K562 (cell line): ENCODE measurements around the gene ZNF189. TPM values are rescaled to one million over a fixed set of nuclear protein-coding genes. Genes with fewer than 3 reads are reported as not detected.

ENCODE experiments used
- ATAC-seq: fragments of 200-7000 bp; cut with Tn5 transposase; 3 replicates; pipeline ENCODE4 v1.9.1; 2020; ENCODE audit warnings: moderate library complexity
- BruUV-seq: library from RNA; stranded (reverse); fragments of 400-500 nt; replicated peaks from 2 replicates; lab custom pipeline; 2021; lab: Mats Ljungman, UMichigan
- CTCF ChIA-PET: fragments of 300-600 bp; formaldehyde crosslinking; extraction: SDS; loops from one replicate; lab custom pipeline; 2021; ENCODE audit warnings: low intra/inter-chr PET ratio; lab: Yijun Ruan, JAX
- POLR2A ChIA-PET: fragments of 300-600, 350-650 bp; sonication (Branson Sonifier 250); formaldehyde crosslinking; extraction: SDS; loops from one replicate; lab custom pipeline; 2021; ENCODE audit warnings: antibody characterized with exemption, inconsistent platforms; lab: Yijun Ruan, JAX
- DNase-seq, 4 experiments: peaks; one replicate each; pipeline versions ENCODE4 v3.0.0 to v3.0.0-alpha.2; 2011 to 2018; ENCODE audit warnings: low spot score in 3 of 4, mixed read lengths in 3 of 4; ENCODE audit errors: extremely low read depth in 1 of 4
- FAIRE-seq: peaks from 2 replicates; lab custom pipeline; 2011; peaks lifted over from hg19 to GRCh38; lab: Jason Lieb, UNC
- H2AFZ ChIP-seq: 2 replicates; pipeline ENCODE4 v1.6.0; 2011; ENCODE audit warnings: low read depth, low read length, control low read depth, inconsistent platforms
- H3K27ac ChIP-seq: fragments of 200-600 bp; 3 replicates; pipeline ENCODE4 v1.8.0; 2011; ENCODE audit warnings: low read depth, mild to moderate bottlenecking, control low read depth, inconsistent platforms, low read length, moderate library complexity, mixed read lengths; ENCODE audit errors: extremely low read depth
- H3K27me3 ChIP-seq, 2 experiments: fragments of 300-600 bp in 1 of 2; 2 replicates in 1 of 2; 3 replicates in 1 of 2; pipeline versions ENCODE4 v1.6.0 to v1.8.0; 2011; ENCODE audit warnings: inconsistent platforms in 2 of 2, low read length in 2 of 2, mild to moderate bottlenecking in 1 of 2, mixed read lengths in 1 of 2, moderate library complexity in 1 of 2; ENCODE audit not compliant: control insufficient read depth in 2 of 2, insufficient read depth in 2 of 2
- H3K36me3 ChIP-seq: fragments of 300-600 bp; 3 replicates; pipeline ENCODE4 v1.8.0; 2011; ENCODE audit warnings: mild to moderate bottlenecking, low read length, inconsistent platforms; ENCODE audit not compliant: control insufficient read depth, insufficient read depth
- H3K4me1 ChIP-seq, 2 experiments: fragments of 200-600 bp in 1 of 2; replicated peaks in 1 of 2; 2 replicates in 1 of 2; 3 replicates in 1 of 2; pipeline versions ENCODE4 v1.5.1 to v1.8.0; 2011; ENCODE audit warnings: inconsistent platforms in 2 of 2, low read length in 2 of 2, mild to moderate bottlenecking in 1 of 2, mixed read lengths in 1 of 2, moderate library complexity in 1 of 2; ENCODE audit not compliant: control insufficient read depth in 2 of 2, insufficient read depth in 2 of 2
- H3K4me2 ChIP-seq: 2 replicates; pipeline ENCODE4 v1.6.1; 2011; ENCODE audit warnings: low read length, control low read depth, inconsistent platforms, mixed read lengths; ENCODE audit not compliant: insufficient read depth
- H3K4me3 ChIP-seq: fragments of 200-600 bp; sonication (generic), shearing (Covaris generic); 2 replicates; pipeline ENCODE4 v1.5.1; 2016; ENCODE audit warnings: control low read depth, inconsistent platforms
- H3K79me2 ChIP-seq: fragments of 200-600 bp; 3 replicates; pipeline ENCODE4 v1.8.0; 2011; ENCODE audit warnings: low read length, inconsistent platforms; ENCODE audit not compliant: control insufficient read depth, insufficient read depth
- H3K9ac ChIP-seq, 2 experiments: 2 replicates each; pipeline versions ENCODE4 v1.6.0 to v1.6.1; 2011; ENCODE audit warnings: low read depth in 2 of 2, low read length in 2 of 2, control low read depth in 1 of 2, inconsistent platforms in 1 of 2, mild to moderate bottlenecking in 1 of 2, mixed read lengths in 1 of 2; ENCODE audit not compliant: insufficient read depth in 1 of 2
- H3K9me1 ChIP-seq: one replicate; pipeline ENCODE4 v1.6.0; 2011; ENCODE audit warnings: inconsistent platforms, mild to moderate bottlenecking, low read length, moderate library complexity; ENCODE audit not compliant: control insufficient read depth, insufficient read depth
- H3K9me3 ChIP-seq: replicated peaks from 2 replicates; pipeline ENCODE4 v1.5.1; 2011; ENCODE audit warnings: low read depth, low read length, inconsistent platforms; ENCODE audit not compliant: control insufficient read depth, insufficient read depth
- H4K20me1 ChIP-seq: replicated peaks from 2 replicates; pipeline ENCODE4 v1.6.1; 2011; ENCODE audit warnings: low read length, inconsistent platforms, mixed read lengths; ENCODE audit not compliant: control insufficient read depth, insufficient read depth
- CTCF ChIP-seq, 3 experiments: IDR thresholded peaks in 2 of 3; conservative IDR thresholded peaks in 1 of 3; 2 replicates each; pipeline ENCODE4 v1.5.1; 2011 to 2012; ENCODE audit warnings: low read length in 3 of 3, mild to moderate bottlenecking in 3 of 3, control low read depth in 2 of 3, improper control_type of control experiment in 1 of 3, inconsistent platforms in 1 of 3, low read depth in 1 of 3, mixed read lengths in 1 of 3, moderate library complexity in 1 of 3; ENCODE audit not compliant: insufficient read depth in 2 of 3
- EHMT2 ChIP-seq: fragments of 450-650 bp; IDR thresholded peaks from 2 replicates; pipeline ENCODE4 v1.6.1; 2018; ENCODE audit warnings: antibody characterized with exemption
- HLTF ChIP-seq: fragments of 450-650 bp; IDR thresholded peaks from 2 replicates; pipeline ENCODE4 v1.6.1; 2016
- ILF3 ChIP-seq: fragments of 450-650 bp; IDR thresholded peaks from 2 replicates; pipeline ENCODE4 v1.6.1; 2018; ENCODE audit warnings: antibody characterized with exemption, mild to moderate bottlenecking, moderate library complexity, borderline replicate concordance
- KAT8 ChIP-seq: fragments of 450-650 bp; IDR thresholded peaks from 2 replicates; pipeline ENCODE4 v1.6.1; 2016; ENCODE audit warnings: low read depth, mild to moderate bottlenecking
- KLF6 ChIP-seq: fragments of 250-450 bp; sonication (Bioruptor Pico); IDR thresholded peaks from 2 replicates; pipeline ENCODE4 v1.4.0; 2020; ENCODE audit warnings: mild to moderate bottlenecking, moderate library complexity, borderline replicate concordance
- MITF ChIP-seq: IDR thresholded peaks from 2 replicates; pipeline ENCODE4 v1.6.1; 2014; ENCODE audit warnings: antibody characterized with exemption
- SRSF3 ChIP-seq: fragments of 200-400 bp; formaldehyde crosslinking; IDR thresholded peaks from 2 replicates; pipeline ENCODE4 v1.6.1; 2016; ENCODE audit warnings: mild to moderate bottlenecking, low read length, moderate library complexity; ENCODE audit not compliant: insufficient read depth
- TAF15 ChIP-seq: fragments of 200-400 bp; formaldehyde crosslinking; IDR thresholded peaks from 2 replicates; pipeline ENCODE4 v1.6.1; 2017; ENCODE audit warnings: mild to moderate bottlenecking, low read depth, low read length, moderate library complexity
- TCF15 ChIP-seq: fragments of 250-450 bp; sonication (Bioruptor Pico); IDR thresholded peaks from 2 replicates; pipeline ENCODE4 v1.8.0; 2022; ENCODE audit warnings: moderate library complexity, mild to moderate bottlenecking, inconsistent platforms
- U2AF1 ChIP-seq: fragments of 200-400 bp; formaldehyde crosslinking; optimal IDR thresholded peaks from 2 replicates; pipeline ENCODE3; 2017; ENCODE audit warnings: mild to moderate bottlenecking, low read depth, low read length, moderate library complexity
- ZNF174 ChIP-seq: fragments of 250-450 bp; sonication (Bioruptor Pico); IDR thresholded peaks from 2 replicates; pipeline ENCODE4 v1.4.0; 2020; ENCODE audit warnings: mild to moderate bottlenecking
- ZNF23 ChIP-seq: fragments of 250-450 bp; sonication (Bioruptor Pico); IDR thresholded peaks from 2 replicates; pipeline ENCODE4 v1.4.0; 2020; ENCODE audit warnings: mild to moderate bottlenecking
- ZNF717 ChIP-seq: fragments of 250-450 bp; sonication (Bioruptor Pico); IDR thresholded peaks from 2 replicates; pipeline ENCODE4 v1.5.0; 2021
- ZNF785 ChIP-seq: fragments of 250-450 bp; sonication (Bioruptor Pico); IDR thresholded peaks from 2 replicates; pipeline ENCODE4 v1.4.0; 2020; ENCODE audit warnings: mild to moderate bottlenecking
- ZNF830 ChIP-seq: fragments of 250-450 bp; sonication (Bioruptor Pico); IDR thresholded peaks from 2 replicates; pipeline ENCODE4 v1.5.0; 2021; ENCODE audit warnings: mild to moderate bottlenecking
- in situ Hi-C: fragments of 300-500 bp; cut with MboI; formaldehyde crosslinking; loops from 4 replicates; pipeline ENCODE4 v1.15.0; 2018; ENCODE audit warnings: inconsistent platforms, mixed read lengths
- intact Hi-C: fragments of 100-400 bp; cut with micrococcal nuclease; formaldehyde crosslinking; loops from 2 replicates; pipeline ENCODE4 v1.14.2; 2022
- polyA plus RNA-seq, 8 experiments: library from polyadenylated mRNA; depleted of rRNA in 4 of 8; stranded (reverse) in 5 of 8; unstranded in 3 of 8; fragments of >200 nt; fragmentation: Nextera tagmentation in 2 of 8; fragmentation: Illumina TruSeq in 1 of 8; extraction: Ambion mirVana in 2 of 8; extraction: Trizol in 1 of 8; gene quantifications; 2 replicates each; pipeline versions ENCODE4 v1.2.1 to v1.2.3, GENCODE V29; 2011 to 2014; ENCODE audit warnings: inconsistent platforms in 1 of 8, missing spikeins in 1 of 8
- total RNA-seq, 7 experiments: library from RNA; depleted of rRNA in 6 of 7; stranded (reverse); fragments of >200 nt in 6 of 7; fragmentation: Illumina TruSeq in 2 of 7; extraction: Trizol in 2 of 7; gene quantifications; 2 replicates each; pipeline versions ENCODE4 v1.2.1 to v1.2.3, GENCODE V29; 2011 to 2021; ENCODE audit warnings: low replicate concordance in 1 of 7
- TF ChIP-seq, protein P1 (sequence below): fragments of 450-650 bp; IDR thresholded peaks from 2 replicates; pipeline ENCODE4 v1.6.1; 2016; ENCODE audit warnings: antibody characterized with exemption
- TF ChIP-seq, protein P2 (sequence below): fragments of 450-650 bp; formaldehyde crosslinking; IDR thresholded peaks from 2 replicates; pipeline ENCODE4 v1.4.0; 2020; ENCODE audit warnings: mild to moderate bottlenecking, moderate library complexity

ZNF189 gene
- total and polyA plus RNA-seq, 9 of the 15 experiments (the other 6 are each of a cell fraction or from before 2014, with no cell fraction given), result 2.4 to 15.3 (median 6.4) TPM

- TF ChIP-seq CTCF (IDR thresholded peaks at IDR 0.05 in 2 of 3, conservative IDR thresholded peaks at IDR 0.05 in 1 of 3; ENCODE audit: insufficient read depth in 2 of 3, low read depth in 1 of 3, low read length in 3 of 3) (no peak), TCF15 (no peak), ILF3 (no peak), ZNF23 (no peak), KAT8 (no peak), HLTF (no peak), ZNF830 (CRISPR knock-in tag) (no peak)
- TF ChIP-seq, protein P1, sequence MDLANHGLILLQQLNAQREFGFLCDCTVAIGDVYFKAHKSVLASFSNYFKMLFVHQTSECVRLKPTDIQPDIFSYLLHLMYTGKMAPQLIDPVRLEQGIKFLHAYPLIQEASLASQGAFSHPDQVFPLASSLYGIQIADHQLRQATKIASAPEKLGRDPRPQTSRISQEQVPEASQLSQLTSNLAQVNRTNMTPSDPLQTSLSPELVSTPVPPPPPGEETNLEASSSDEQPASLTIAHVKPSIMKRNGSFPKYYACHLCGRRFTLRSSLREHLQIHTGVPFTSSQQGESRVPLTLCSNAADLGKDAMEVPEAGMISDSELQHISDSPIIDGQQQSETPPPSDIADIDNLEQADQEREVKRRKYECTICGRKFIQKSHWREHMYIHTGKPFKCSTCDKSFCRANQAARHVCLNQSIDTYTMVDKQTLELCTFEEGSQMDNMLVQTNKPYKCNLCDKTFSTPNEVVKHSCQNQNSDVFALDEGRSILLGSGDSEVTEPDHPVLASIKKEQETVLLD, result no peak
Observed at GRCh38 chr9:101429736-101430135, 31.1 kb downstream of the ZNF189 start (continued).

DNA sequence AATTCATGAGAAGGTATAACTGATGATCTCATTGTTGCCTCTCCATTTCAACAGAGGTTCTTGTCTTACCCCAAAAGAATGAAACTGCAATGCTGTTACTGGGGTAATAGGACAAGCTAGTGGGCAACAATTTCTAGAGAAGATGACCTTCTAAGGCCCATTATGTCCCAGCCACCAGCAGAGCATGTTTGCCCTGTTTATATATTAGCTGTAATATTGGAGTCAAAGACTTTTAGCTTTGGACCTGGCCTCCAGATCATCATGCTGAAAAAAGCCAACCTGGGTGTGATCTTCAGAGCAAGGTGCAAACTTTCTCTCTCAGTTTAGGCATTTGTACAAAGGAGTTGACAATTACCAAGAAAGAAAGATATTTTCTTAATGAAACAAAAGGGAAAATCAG is 33.5 kb downstream of the ZNF189 start:
- Histone ChIP-seq H3K4me3 (no peak overlapping the region), H3K9ac (no peak overlapping the region), H3K27ac (no peak overlapping the region), H3K27me3 (peaks cover 7 to 20% of the 10 kb centered on the region in 2 experiments; a peak in 4 of 5 replicates), H4K20me1 (no peaks in the 10 kb centered on the region), H3K9me1 (no peaks in the 10 kb centered on the region), H3K4me1 (no peaks in the 10 kb centered on the region), H3K36me3 (no peaks in the 10 kb centered on the region), H3K9me3 (no peaks in the 10 kb centered on the region), H3K4me2 (no peak overlapping the region), H2AFZ (no peak overlapping the region), H3K79me2 (no peaks in the 10 kb centered on the region)
- ChIA-PET CTCF (no interaction called here), POLR2A (no interaction called here)
- in situ Hi-C loops, result no loop called here
- no peak for ATAC-seq
- FAIRE-seq, result no peak
- no peak for DNase-seq
- no TSS peak for BruUV-seq
- intact Hi-C loops, result no loop called here
- TF ChIP-seq KLF6 (CRISPR knock-in tag), result no peak
- no peak for TF ChIP-seq ZNF785 (CRISPR knock-in tag)
- TF ChIP-seq, protein P2, sequence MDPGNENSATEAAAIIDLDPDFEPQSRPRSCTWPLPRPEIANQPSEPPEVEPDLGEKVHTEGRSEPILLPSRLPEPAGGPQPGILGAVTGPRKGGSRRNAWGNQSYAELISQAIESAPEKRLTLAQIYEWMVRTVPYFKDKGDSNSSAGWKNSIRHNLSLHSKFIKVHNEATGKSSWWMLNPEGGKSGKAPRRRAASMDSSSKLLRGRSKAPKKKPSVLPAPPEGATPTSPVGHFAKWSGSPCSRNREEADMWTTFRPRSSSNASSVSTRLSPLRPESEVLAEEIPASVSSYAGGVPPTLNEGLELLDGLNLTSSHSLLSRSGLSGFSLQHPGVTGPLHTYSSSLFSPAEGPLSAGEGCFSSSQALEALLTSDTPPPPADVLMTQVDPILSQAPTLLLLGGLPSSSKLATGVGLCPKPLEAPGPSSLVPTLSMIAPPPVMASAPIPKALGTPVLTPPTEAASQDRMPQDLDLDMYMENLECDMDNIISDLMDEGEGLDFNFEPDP, result no peak
- no peak for TF ChIP-seq SRSF3
- no peak for TF ChIP-seq U2AF1
- TF ChIP-seq TAF15, result no peak
- no peak for TF ChIP-seq EHMT2
- TF ChIP-seq ZNF717 (CRISPR knock-in tag), result no peak
- TF ChIP-seq ZNF174 (CRISPR knock-in tag), result no peak
- no peak for TF ChIP-seq MITF
